GM23248 (cell line): ENCODE data around the gene PGA5. TPM values are rescaled to one million over a fixed set of nuclear protein-coding genes. Genes with fewer than 3 reads are reported as not detected.

Experiments
- DNase-seq: peaks from one replicate; pipeline ENCODE4 v3.0.0-alpha.2; 2015
- H2AFZ ChIP-seq: fragments of 200-600 bp; sonication (generic); 2 replicates; pipeline ENCODE4 v1.6.1; 2016; ENCODE audit warnings: antibody characterized with exemption
- H3F3A ChIP-seq: fragments of 200-600 bp; sonication (generic); 2 replicates; pipeline ENCODE4 v1.6.1; 2016; ENCODE audit warnings: mild to moderate bottlenecking, antibody characterized with exemption, mixed run types; ENCODE audit not compliant: insufficient read depth
- H3K27ac ChIP-seq: fragments of 200-600 bp; sonication (generic); 2 replicates; pipeline ENCODE4 v1.5.1; 2016; ENCODE audit warnings: mild to moderate bottlenecking
- H3K27me3 ChIP-seq: fragments of 200-600 bp; sonication (generic); replicated peaks from 2 replicates; pipeline ENCODE4 v1.6.1; 2016; ENCODE audit warnings: mild to moderate bottlenecking; ENCODE audit not compliant: insufficient read depth
- H3K36me3 ChIP-seq: fragments of 200-600 bp; sonication (generic); 2 replicates; pipeline ENCODE4 v1.6.1; 2016; ENCODE audit warnings: low read depth, mild to moderate bottlenecking
- H3K4me1 ChIP-seq: fragments of 200-600 bp; sonication (generic); 2 replicates; pipeline ENCODE4 v1.6.1; 2016; ENCODE audit warnings: mild to moderate bottlenecking; ENCODE audit not compliant: insufficient read depth
- H3K4me2 ChIP-seq: fragments of 200-600 bp; sonication (generic); one replicate; pipeline ENCODE4 v1.6.1; 2016; ENCODE audit warnings: mild to moderate bottlenecking; ENCODE audit not compliant: unreplicated experiment
- H3K4me3 ChIP-seq: fragments of 200-600 bp; sonication (generic); 2 replicates; pipeline ENCODE4 v1.5.1; 2016; ENCODE audit warnings: mild to moderate bottlenecking
- H3K79me2 ChIP-seq: fragments of 200-600 bp; sonication (generic); 2 replicates; pipeline ENCODE4 v1.6.1; 2016; ENCODE audit warnings: mild to moderate bottlenecking; ENCODE audit not compliant: insufficient read depth
- H3K9ac ChIP-seq: fragments of 200-600 bp; sonication (generic); 2 replicates; pipeline ENCODE4 v1.6.1; 2016; ENCODE audit warnings: mild to moderate bottlenecking
- H3K9me2 ChIP-seq: fragments of 200-600 bp; sonication (generic); 2 replicates; pipeline ENCODE4 v1.6.1; 2016; ENCODE audit warnings: mixed run types, mild to moderate bottlenecking, moderate library complexity; ENCODE audit not compliant: insufficient read depth
- H3K9me3 ChIP-seq: fragments of 200-600 bp; sonication (generic); one replicate; pipeline ENCODE4 v1.6.1; 2017; ENCODE audit warnings: low read depth
- H4K20me1 ChIP-seq: fragments of 200-600 bp; sonication (generic); 2 replicates; pipeline ENCODE4 v1.6.0; 2016; ENCODE audit not compliant: insufficient read depth
- EZH2 ChIP-seq: fragments of 200-600 bp; sonication (generic); IDR thresholded peaks from 2 replicates; pipeline ENCODE4 v1.6.1; 2018; ENCODE audit warnings: antibody characterized with exemption, mild to moderate bottlenecking; ENCODE audit not compliant: insufficient read depth, poor library complexity, severe bottlenecking
- EZH2phosphoT487 ChIP-seq: fragments of 200-600 bp; sonication (generic); IDR thresholded peaks from 2 replicates; pipeline ENCODE4 v1.6.1; 2018; ENCODE audit warnings: antibody characterized with exemption, moderate library complexity, mild to moderate bottlenecking, low read depth; ENCODE audit not compliant: insufficient read depth
- WGBS, 2 experiments: methylation state at CpG; one replicate each; pipeline ENCODE4 v1.1.6; 2015 to 2017; ENCODE audit warnings: low lambda C conversion rate in 2 of 2, low coverage in 1 of 2; ENCODE audit errors: missing lambda C conversion rate in 2 of 2; 5-methylcytosine and 5-hydroxymethylcytosine counted together
- in situ Hi-C: fragments of 300-500 bp; cut with MboI; formaldehyde crosslinking; loops from 2 replicates; pipeline ENCODE4 v1.15.0; 2020
- polyA plus RNA-seq: library from polyadenylated mRNA; unstranded; fragments of >200 nt; fragmentation: Nextera tagmentation; extraction: Ambion mirVana; gene quantifications from 2 replicates; pipeline ENCODE4 v1.2.1, GENCODE V29; 2016
- total RNA-seq: library from RNA; depleted of rRNA; stranded (reverse); fragments of >200 nt; shearing (Covaris generic); gene quantifications from 2 replicates; pipeline ENCODE4 v1.2.3, GENCODE V29; 2014

The PGA5 gene
- total and polyA plus RNA-seq, 2 experiments from 2014 or later: not detected

- Histone ChIP-seq H2AFZ (no peak overlapping the region), H3K36me3 (no peaks in the 10 kb centered on the region), H3K79me2 (no peaks in the 10 kb centered on the region), H4K20me1 (no peaks in the 10 kb centered on the region), H3K27me3 (no peaks in the 10 kb centered on the region), H3K9me2 (no peaks in the 10 kb centered on the region), H3K4me1 (no peaks in the 10 kb centered on the region), H3F3A (no peaks in the 10 kb centered on the region), H3K9me3 (no peaks in the 10 kb centered on the region), H3K9ac (no peak overlapping the region), H3K4me3 (no peak overlapping the region), H3K4me2 (no peak overlapping the region), H3K27ac (no peak overlapping the region)
- WGBS, 2 experiments: 51 to 57% methylated on average over 12 of the region's 12 CpGs
- in situ Hi-C loops: no loop called here
- no peak for TF ChIP-seq EZH2
- no peak for TF ChIP-seq EZH2phosphoT487
- peak; percentile 74 for DNase-seq
Measured at GRCh38 chr11:61254403-61255025, 13.5 kb downstream of the PGA5 start.

GRCh38 chr11:61256710-61257482, 15.9 kb downstream of the PGA5 start:
- WGBS, 2 experiments: 90% methylated on average over 18 of the region's 18 CpGs
- TF ChIP-seq EZH2 (no peak), EZH2phosphoT487 (no peak)
- Histone ChIP-seq H3K27ac (no peak overlapping the region), H3K4me3 (no peak overlapping the region), H3K9me2 (no peaks in the 10 kb centered on the region), H3K4me2 (no peak overlapping the region), H3K36me3 (no peaks in the 10 kb centered on the region), H3K9ac (no peak overlapping the region), H3K27me3 (no peaks in the 10 kb centered on the region), H3K4me1 (no peaks in the 10 kb centered on the region), H3F3A (no peaks in the 10 kb centered on the region; the same call in 1 of the 2 replicates), H4K20me1 (no peaks in the 10 kb centered on the region), H2AFZ (no peak overlapping the region), H3K9me3 (no peaks in the 10 kb centered on the region), H3K79me2 (no peaks in the 10 kb centered on the region)
- in situ Hi-C loops: no loop called here
- DNase-seq: no peak

- in situ Hi-C loops: no loop called here
- no peak overlapping the region for H2AFZ ChIP-seq
- no peaks in the 10 kb centered on the region for H3K27me3 ChIP-seq
- WGBS, 2 experiments: 74 to 78% methylated on average over 8 to 9 of the region's 9 CpGs
- no peaks in the 10 kb centered on the region for H4K20me1 ChIP-seq
- no peak for DNase-seq
- no peaks in the 10 kb centered on the region for H3K79me2 ChIP-seq
- no peak overlapping the region for H3K27ac ChIP-seq
- H3K9me3 ChIP-seq: no peaks in the 10 kb centered on the region
- no peaks in the 10 kb centered on the region; the same call in 1 of the 2 replicates for H3F3A ChIP-seq
- H3K4me2 ChIP-seq: no peak overlapping the region
- H3K9ac ChIP-seq: no peak overlapping the region
- no peak overlapping the region for H3K4me3 ChIP-seq
- no peaks in the 10 kb centered on the region for H3K9me2 ChIP-seq
- no peaks in the 10 kb centered on the region for H3K36me3 ChIP-seq
- TF ChIP-seq EZH2phosphoT487 (no peak), EZH2 (no peak)
- H3K4me1 ChIP-seq: no peaks in the 10 kb centered on the region
Measured at GRCh38 chr11:61258546-61258945, 17.6 kb downstream of the PGA5 start.

GRCh38 chr11:61259363-61259762, 18.4 kb downstream of the PGA5 start:
- H3K4me3 ChIP-seq: no peak overlapping the region
- in situ Hi-C loops: no loop called here
- DNase-seq: no peak
- H3K79me2 ChIP-seq: no peaks in the 10 kb centered on the region
- no peaks in the 10 kb centered on the region; the same call in 1 of the 2 replicates for H3F3A ChIP-seq
- H3K9ac ChIP-seq: no peak overlapping the region
- no peak overlapping the region for H3K27ac ChIP-seq
- H3K4me1 ChIP-seq: no peaks in the 10 kb centered on the region
- no peaks in the 10 kb centered on the region for H3K9me3 ChIP-seq
- H3K4me2 ChIP-seq: no peak overlapping the region
- TF ChIP-seq EZH2 (no peak), EZH2phosphoT487 (no peak)
- no peaks in the 10 kb centered on the region for H3K27me3 ChIP-seq
- H3K9me2 ChIP-seq: no peaks in the 10 kb centered on the region
- H3K36me3 ChIP-seq: no peaks in the 10 kb centered on the region
- no peaks in the 10 kb centered on the region for H4K20me1 ChIP-seq
- H2AFZ ChIP-seq: no peak overlapping the region
- 87% methylated on average over 6 of the region's 6 CpGs for WGBS, 2 experiments
